Measurements from ENCODE around the gene PIEZO2.

PIEZO2 gene

DNA sequence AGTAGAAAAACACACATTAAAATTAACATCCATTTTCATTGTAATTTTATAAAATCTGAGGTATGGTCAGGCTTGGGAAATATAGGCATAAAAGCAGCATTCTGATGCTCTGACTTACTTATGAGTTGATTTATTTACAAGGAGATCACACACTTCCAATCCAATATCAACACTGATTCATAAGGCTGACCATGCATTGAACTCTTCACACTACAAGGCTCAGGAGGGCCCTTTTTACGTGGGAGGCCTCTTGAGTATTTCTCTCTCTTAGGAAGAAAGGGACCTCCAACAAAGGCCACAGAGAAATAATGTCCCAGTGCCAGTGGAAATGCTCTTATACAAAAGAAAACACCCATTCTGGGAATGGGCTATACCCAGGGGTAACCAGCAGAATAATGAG, 400.7 kb downstream of the PIEZO2 start:
- DNase-seq (ENCODE audit: low read depth, low spot score): no peak

DNA sequence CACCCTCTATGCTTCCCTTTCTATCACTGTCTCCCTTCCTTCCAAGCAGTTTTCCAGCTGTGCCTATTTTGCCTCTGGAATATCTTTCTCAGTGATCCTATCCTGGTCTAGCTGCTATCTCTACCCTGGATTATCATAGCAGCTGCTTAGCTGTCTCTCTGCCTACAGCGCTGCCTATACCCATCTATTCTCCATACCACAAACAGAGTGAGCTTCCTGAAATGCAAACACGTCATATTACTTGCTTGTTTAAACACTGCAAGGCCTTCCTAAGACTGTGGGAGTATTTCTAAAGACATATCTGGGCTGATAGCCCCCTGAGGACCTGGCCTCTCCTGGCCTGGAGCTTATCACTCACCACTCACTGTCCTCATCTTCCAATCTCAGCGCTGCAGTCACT, 403.4 kb downstream of the PIEZO2 start:
- no peak for DNase-seq (ENCODE audit: low read depth, low spot score)

GRCh38 chr18:10745219-10745618, 404.1 kb downstream of the PIEZO2 start:
- DNase-seq (ENCODE audit: low read depth, low spot score): no peak

- no peak for DNase-seq (ENCODE audit: low read depth, low spot score)
These were observed 405.6 kb downstream of the PIEZO2 start for GRCh38 chr18:10743766-10744165.

DNA sequence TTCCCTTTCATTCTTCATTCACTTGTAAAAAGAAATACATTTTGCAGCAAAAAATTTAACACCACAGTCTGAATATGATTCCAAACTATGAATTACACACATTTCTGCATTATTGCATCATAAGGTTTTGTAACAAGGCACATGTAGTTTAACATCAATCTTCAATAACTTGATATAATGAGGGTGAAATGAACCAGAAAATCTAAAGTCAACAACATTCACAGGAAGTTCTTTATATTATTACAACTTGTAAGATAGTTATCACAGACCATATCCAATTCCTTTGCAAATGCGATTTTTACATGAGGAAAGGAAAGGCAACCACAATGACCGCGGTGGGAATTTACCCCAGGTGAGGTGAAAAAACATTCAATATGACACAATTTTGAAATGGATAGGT, 410.2 kb downstream of the PIEZO2 start:
- DNase-seq (ENCODE audit: low read depth, low spot score): no peak

DNA sequence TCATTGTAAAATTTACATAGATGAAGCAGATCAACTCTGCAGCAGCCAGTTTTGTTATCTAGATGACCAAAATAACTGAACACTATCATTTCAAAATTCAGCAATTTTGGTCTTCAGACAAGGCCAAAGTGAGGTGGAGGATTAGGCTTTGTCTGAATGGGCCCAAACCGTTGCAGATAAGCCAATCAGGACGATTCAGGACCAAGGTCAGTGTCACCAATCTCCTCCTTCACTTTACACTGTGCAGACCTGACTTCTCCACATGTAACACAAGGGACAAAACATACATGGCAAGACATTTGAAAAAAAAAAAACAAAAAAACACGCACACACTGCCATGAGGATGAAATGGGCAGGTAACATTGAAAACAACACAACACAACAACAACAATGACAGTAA, 412.4 kb downstream of the PIEZO2 start:
- DNase-seq (ENCODE audit: low read depth, low spot score): no peak

- DNase-seq (ENCODE audit: low read depth, low spot score): no peak
These were observed 416.4 kb downstream of the PIEZO2 start for GRCh38 chr18:10732990-10733389.

- DNase-seq (ENCODE audit: low read depth, low spot score): no peak
These were observed 421.9 kb downstream of the PIEZO2 start for GRCh38 chr18:10727477-10727876.

DNA sequence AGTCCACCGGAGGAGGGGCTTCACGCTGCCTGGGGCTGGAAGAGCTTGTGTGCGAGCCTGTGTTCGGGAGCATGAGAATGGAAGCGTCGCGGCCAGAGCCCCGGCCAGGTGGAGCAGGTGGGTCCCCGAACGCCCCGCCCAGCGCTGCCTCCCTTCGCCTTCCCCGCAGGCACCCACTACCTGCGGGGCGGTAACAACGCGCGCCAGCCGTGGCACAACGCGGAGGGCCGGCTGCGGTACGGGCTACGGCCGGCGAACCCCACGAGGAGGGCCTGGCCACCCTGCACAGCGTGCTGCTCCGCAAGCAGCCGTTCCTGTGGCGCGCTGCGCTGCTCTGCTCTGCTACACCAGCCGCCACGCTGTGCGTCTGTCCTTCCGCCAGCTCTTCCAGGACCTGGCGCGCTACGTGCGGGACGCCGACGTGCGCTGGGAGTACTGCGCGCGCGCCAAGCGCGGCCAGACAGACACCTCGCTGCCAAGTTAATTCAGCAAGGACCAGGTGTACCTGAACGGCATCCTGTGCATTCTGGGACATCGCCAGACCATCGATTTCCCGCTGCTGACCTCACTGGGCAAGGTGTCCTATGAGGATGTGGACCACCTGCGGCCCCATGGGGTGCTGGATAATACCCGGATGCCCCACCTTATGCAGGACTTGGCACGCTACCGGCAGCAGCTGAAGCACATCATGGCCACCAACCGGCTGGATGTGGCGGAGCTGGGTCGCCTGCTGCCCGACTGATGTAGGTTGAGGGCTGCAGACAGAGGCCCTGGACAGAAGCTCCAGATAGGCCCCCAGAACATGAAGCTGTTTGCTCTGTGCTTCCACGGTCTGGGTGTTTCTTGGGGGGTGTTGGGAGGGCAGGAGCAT, 422.9 kb downstream of the PIEZO2 start:
- DNase-seq (ENCODE audit: low read depth, low spot score): no peak

GRCh38 chr18:10724666-10725065, 424.7 kb downstream of the PIEZO2 start:
- DNase-seq (ENCODE audit: low read depth, low spot score): no peak

- DNase-seq (ENCODE audit: low read depth, low spot score): no peak
These were observed 425.9 kb downstream of the PIEZO2 start for GRCh38 chr18:10723496-10723895.

DNA sequence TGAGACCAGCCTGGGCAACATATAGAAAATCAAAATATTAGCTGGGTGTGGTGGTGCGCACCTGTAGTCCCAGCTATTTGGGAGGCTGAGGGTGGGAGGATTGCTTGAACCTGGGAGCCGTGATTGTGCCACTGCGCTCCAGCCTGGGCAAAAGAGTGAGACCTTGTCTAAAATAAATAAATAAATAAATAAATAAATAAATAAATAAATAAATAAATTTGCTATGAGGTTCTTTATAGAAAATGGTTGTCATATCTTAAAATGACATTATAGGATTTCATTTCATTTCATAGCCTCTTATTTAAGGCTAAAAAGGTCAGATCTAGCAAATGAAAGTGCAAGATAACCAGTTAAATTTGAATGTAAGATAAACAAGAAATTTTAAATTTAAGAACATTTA, 430.6 kb downstream of the PIEZO2 start:
- no peak for DNase-seq (ENCODE audit: low read depth, low spot score)

DNA sequence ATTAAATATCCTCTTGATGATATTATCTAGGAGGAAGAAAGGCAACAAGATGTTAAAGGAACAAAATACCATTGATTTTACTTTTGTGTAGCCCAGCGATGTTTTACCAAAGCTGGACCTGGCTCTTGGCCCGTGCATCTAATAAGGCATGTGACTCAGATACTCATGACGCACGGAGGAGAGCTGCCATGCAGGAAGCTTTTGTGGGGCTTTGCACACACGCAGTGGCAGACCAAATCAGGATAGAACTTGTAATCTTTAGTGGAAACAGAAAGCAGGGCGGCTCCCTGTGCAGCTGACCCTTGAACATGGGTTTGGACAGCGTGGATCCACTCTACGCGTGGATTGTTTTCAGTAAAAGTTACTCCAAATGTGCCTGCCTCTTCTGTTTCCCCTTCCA, 433.6 kb downstream of the PIEZO2 start:
- no peak for DNase-seq (ENCODE audit: low read depth, low spot score)

DNA sequence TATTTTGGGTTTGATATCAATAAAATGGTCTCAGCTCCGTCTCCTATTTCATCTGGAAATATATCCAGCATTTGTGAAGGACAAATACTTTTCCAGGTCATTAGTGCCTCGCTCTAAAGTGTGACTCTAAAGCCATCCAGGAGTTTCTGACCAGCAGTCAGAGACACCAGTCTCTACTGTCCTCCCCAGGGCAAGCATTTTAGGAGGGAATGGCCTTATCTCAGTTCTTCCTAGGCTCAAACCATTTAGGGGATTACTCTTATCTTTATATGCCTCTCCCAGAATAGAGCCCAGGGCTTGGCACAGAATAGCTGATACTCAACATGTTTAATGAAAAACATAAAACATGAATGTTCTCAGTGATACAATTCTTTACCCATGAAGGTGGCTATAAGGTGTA, 436.0 kb downstream of the PIEZO2 start:
- DNase-seq (ENCODE audit: low read depth, low spot score): no peak

- no peak for DNase-seq (ENCODE audit: low read depth, low spot score)
These were observed 442.1 kb downstream of the PIEZO2 start for GRCh38 chr18:10707294-10707693.

DNA sequence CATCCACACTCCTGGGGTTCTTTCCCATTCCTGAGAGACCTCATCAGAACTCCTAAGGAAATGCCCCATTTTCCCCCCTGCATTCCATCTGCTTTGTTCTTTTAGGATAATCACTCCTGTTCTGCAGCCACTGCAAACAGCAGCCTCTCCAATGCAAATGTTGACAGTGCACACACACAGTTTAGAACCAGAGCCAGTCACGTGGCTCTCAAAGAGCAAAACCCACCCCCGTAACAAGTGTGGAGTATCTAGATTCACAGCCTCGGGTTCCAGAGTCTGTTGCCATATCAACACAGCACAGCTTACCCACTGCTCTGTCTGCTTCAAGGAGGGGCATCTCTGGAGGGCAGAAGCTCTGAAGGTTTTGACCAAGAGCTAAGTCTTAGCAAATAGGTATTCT, 443.6 kb downstream of the PIEZO2 start:
- no peak for DNase-seq (ENCODE audit: low read depth, low spot score)

DNA sequence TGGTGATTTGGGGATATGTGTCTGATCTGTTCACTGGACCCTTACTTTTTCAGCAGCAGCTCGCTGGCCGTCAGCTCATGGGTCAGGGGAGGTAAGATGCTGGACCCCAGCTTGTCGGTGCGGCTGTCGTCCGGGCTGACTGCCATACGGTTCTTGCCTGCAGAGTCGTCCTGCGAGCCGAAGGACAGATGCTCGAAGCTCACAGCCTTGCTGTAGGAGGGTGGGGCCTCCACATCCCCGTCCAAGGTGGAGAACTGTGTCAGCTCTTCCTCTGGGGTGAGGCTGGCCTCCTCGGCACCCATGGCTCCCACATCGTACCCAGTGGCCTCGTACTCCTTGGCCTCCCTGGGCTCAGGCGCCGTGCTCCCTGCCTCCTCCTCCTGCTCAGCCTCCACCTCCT, 444.1 kb downstream of the PIEZO2 start:
- DNase-seq (ENCODE audit: low read depth, low spot score): no peak

DNA sequence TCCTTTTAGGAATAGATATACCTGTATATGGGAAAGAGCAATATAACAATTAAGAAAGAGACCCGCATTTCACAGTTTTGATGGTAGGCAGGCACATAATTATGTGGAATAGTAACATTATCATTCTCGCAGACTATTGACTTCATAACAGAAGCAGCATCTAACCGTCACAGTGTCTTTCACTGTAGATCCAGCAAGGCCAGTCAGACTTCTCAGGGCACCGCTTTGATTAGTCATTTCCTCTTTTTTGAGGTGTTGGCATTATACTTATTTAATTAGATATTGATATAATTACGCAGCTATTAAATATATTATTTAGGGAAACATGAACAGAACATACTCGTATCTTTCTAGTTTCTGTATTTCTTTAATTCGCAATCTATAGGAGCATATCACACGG, 447.2 kb downstream of the PIEZO2 start:
- no peak for DNase-seq (ENCODE audit: low read depth, low spot score)

DNA sequence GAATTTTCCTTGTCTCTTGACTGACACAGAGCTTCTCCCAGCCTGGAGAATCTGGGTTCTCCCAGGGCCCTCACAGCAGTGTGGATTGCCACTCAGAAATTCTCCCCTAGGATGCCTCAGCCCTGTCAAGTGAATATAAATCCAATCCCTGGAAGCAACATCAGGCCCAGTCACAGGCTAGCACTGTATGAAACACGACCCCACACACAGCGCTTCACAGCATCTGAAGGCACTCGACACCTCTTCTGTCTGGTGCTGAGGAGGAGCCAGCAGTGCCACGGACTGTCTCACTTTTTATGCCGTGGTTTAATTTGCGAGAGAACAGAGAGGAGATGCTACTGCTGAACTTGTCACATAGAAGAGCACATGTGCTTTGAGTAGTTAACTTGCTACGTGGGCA, 459.0 kb downstream of the PIEZO2 start:
- DNase-seq (ENCODE audit: low read depth, low spot score): no peak

GRCh38 chr18:10690035-10690329, 459.4 kb downstream of the PIEZO2 start:
- DNase-seq (ENCODE audit: low read depth, low spot score): no peak

GRCh38 chr18:10689236-10690034, 459.9 kb downstream of the PIEZO2 start:
- DNase-seq (ENCODE audit: low read depth, low spot score): no peak

DNA sequence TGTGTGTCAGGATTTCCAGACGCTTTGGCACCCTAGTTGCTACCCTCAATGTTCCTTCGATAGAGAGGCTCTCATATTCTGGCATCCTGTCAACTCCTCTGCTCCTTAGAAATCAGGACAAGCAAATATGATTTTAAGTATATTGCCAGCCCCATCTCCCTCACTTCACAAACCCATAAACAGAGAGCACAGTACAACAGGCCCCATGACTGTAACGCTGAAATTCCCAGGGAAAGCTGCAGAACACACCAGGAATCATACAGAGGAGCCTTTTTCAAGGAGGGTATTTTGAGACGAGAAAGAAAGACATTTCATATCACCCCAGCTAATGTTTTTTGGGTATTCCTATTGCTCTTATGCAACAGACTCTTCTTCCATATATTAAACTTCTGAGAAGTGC, 460.6 kb downstream of the PIEZO2 start:
- no peak for DNase-seq (ENCODE audit: low read depth, low spot score)

All from activated naive CD8-positive, alpha-beta T cell treated with anti-CD3 and anti-CD28 coated beads, Interleukin-2, amount 50 U/mL, for 16 hours (primary cell).